ENCODE data around the gene IGFBP7. TPM values are rescaled to one million over a fixed set of nuclear protein-coding genes. Genes with fewer than 3 reads are reported as not detected.

The IGFBP7 gene
- total RNA-seq, 1 experiment from 2014 or later: 61.9 TPM

GRCh38 chr4:57078685-57079521 is 31.3 kb downstream of the IGFBP7 start:
- Mint-ChIP-seq H3K36me3 (ENCODE audit: insufficient read depth, unreplicated experiment) (no peaks in the 10 kb centered on the region), H3K27ac (ENCODE audit: low read depth, unreplicated experiment) (peak overlapping the region; percentile 84), H3K4me3 (ENCODE audit: unreplicated experiment) (peak overlapping the region; percentile 29), H3K9me3 (ENCODE audit: unreplicated experiment) (no peaks in the 10 kb centered on the region), H3K4me1 (ENCODE audit: insufficient read depth, unreplicated experiment) (peaks cover 55% of the 10 kb centered on the region), H3K27me3 (ENCODE audit: insufficient read depth, unreplicated experiment) (no peaks in the 10 kb centered on the region)
- ChIA-PET POLR2A (interaction anchor here (0.6 to 8.7 kb wide), 12 partner anchors 8 to 102 kb away, joined by 3 to 61 read pairs (median 3); partner anchors contain the start of genes NOA1 and POLR2B), CTCF (interaction anchor here (0.6 to 2.2 kb wide), 5 partner anchors 41 to 1084 kb away, joined by 4 to 12 read pairs (median 5); no protein-coding TSS in a partner anchor)
- TF ChIP-seq CTCF (IDR thresholded peaks at IDR 0.05; ENCODE audit: unreplicated experiment): no peak
- no TSS peak for BruUV-seq (replicated peaks)
- peak; percentile 95 for DNase-seq (ENCODE audit: unreplicated experiment)
- intact Hi-C loops (cut with micrococcal nuclease): no loop called here

- no TSS peak for BruUV-seq (replicated peaks)
- H3K4me1 Mint-ChIP-seq (ENCODE audit: insufficient read depth, unreplicated experiment): peaks cover 53% of the 10 kb centered on the region
- no peaks in the 10 kb centered on the region for H3K36me3 Mint-ChIP-seq (ENCODE audit: insufficient read depth, unreplicated experiment)
- DNase-seq (ENCODE audit: unreplicated experiment): peak; percentile 79
- no peak for TF ChIP-seq CTCF (IDR thresholded peaks at IDR 0.05; ENCODE audit: unreplicated experiment)
- CTCF ChIA-PET: interaction anchor here (0.6 to 2.2 kb wide), 9 partner anchors 12 to 1086 kb away, joined by 3 to 12 read pairs (median 4); no protein-coding TSS in a partner anchor
- H3K9me3 Mint-ChIP-seq (ENCODE audit: unreplicated experiment): no peaks in the 10 kb centered on the region
- H3K4me3 Mint-ChIP-seq (ENCODE audit: unreplicated experiment): no peak overlapping the region
- POLR2A ChIA-PET: interaction anchor here (0.8 to 8.7 kb wide), 12 partner anchors 9 to 100 kb away, joined by 3 to 61 read pairs (median 3); partner anchors contain the start of genes NOA1 and POLR2B
- no peaks in the 10 kb centered on the region for H3K27me3 Mint-ChIP-seq (ENCODE audit: insufficient read depth, unreplicated experiment)
- intact Hi-C loops (cut with micrococcal nuclease): no loop called here
- H3K27ac Mint-ChIP-seq (ENCODE audit: low read depth, unreplicated experiment): peak overlapping the region; percentile 84
Measured at GRCh38 chr4:57077550-57078343, 32.4 kb downstream of the IGFBP7 start.

- H3K27me3 Mint-ChIP-seq (ENCODE audit: insufficient read depth, unreplicated experiment): no peaks in the 10 kb centered on the region
- BruUV-seq (replicated peaks): no TSS peak
- POLR2A ChIA-PET: interaction anchor here (8.7 kb wide), 1 partner anchor 17 kb away, joined by 61 read pairs; no protein-coding TSS in a partner anchor
- H3K36me3 Mint-ChIP-seq (ENCODE audit: insufficient read depth, unreplicated experiment): no peaks in the 10 kb centered on the region
- TF ChIP-seq CTCF (IDR thresholded peaks at IDR 0.05; ENCODE audit: unreplicated experiment): no peak
- H3K9me3 Mint-ChIP-seq (ENCODE audit: unreplicated experiment): no peaks in the 10 kb centered on the region
- H3K4me1 Mint-ChIP-seq (ENCODE audit: insufficient read depth, unreplicated experiment): peaks cover 49% of the 10 kb centered on the region
- no peak for DNase-seq (ENCODE audit: unreplicated experiment)
- CTCF ChIA-PET: interaction anchor here (0.5 to 1.0 kb wide), 2 partner anchors 11 to 15 kb away, joined by 3 read pairs; no protein-coding TSS in a partner anchor
- no peak overlapping the region for H3K27ac Mint-ChIP-seq (ENCODE audit: low read depth, unreplicated experiment)
- intact Hi-C loops (cut with micrococcal nuclease): no loop called here
- H3K4me3 Mint-ChIP-seq (ENCODE audit: unreplicated experiment): no peak overlapping the region
Measured at GRCh38 chr4:57076646-57077045, 33.5 kb downstream of the IGFBP7 start.
